ENCODE measurements around the gene HIVEP2. TPM values are rescaled to one million over a fixed set of nuclear protein-coding genes. Genes with fewer than 3 reads are reported as not detected.

Gene HIVEP2
- total and polyA plus RNA-seq, 9 donors: 8.4 to 58.9 (median 32.1) TPM

DNA sequence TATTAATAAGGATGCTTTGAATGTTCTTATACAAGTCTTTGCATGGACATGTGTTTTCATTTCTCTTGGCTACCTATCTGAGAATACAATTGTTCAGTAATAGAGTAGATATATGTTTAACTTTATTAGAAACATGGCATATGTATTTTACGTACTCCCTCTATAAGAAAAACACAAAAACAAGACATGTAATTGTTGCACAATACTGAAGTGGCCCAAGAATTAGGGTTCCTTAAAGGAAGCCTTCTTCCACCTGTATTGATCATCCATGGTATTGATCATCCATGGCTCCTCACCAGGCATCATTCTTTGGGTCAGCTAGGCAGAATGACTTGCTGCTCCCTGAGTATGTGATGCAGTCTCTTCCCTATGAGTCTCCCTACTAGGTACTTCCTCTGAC is 20.2 kb upstream of the HIVEP2 start:
- no peak for TF ChIP-seq EP300 (IDR thresholded peaks at IDR 0.05)
- TF ChIP-seq, protein P1, sequence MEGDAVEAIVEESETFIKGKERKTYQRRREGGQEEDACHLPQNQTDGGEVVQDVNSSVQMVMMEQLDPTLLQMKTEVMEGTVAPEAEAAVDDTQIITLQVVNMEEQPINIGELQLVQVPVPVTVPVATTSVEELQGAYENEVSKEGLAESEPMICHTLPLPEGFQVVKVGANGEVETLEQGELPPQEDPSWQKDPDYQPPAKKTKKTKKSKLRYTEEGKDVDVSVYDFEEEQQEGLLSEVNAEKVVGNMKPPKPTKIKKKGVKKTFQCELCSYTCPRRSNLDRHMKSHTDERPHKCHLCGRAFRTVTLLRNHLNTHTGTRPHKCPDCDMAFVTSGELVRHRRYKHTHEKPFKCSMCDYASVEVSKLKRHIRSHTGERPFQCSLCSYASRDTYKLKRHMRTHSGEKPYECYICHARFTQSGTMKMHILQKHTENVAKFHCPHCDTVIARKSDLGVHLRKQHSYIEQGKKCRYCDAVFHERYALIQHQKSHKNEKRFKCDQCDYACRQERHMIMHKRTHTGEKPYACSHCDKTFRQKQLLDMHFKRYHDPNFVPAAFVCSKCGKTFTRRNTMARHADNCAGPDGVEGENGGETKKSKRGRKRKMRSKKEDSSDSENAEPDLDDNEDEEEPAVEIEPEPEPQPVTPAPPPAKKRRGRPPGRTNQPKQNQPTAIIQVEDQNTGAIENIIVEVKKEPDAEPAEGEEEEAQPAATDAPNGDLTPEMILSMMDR (IDR thresholded peaks at IDR 0.05): no peak
- no peak for TF ChIP-seq POLR2A (IDR thresholded peaks at IDR 0.05)
- H3K4me1 ChIP-seq (ENCODE audit: insufficient read depth): no peaks in the 10 kb centered on the region
- no peak overlapping the region for H3K4me3 ChIP-seq
- no peaks in the 10 kb centered on the region for H3K27me3 ChIP-seq
- 88 to 100% (median 93%) methylated on average over 1 of the region's 1 CpG for WGBS, 3 donors
- no peak overlapping the region for H3K27ac ChIP-seq
- no peaks in the 10 kb centered on the region for H3K9me3 ChIP-seq
- no peaks in the 10 kb centered on the region for H3K36me3 ChIP-seq
- DNase-seq: no peak
- intact Hi-C loops (cut with DNase I): no loop called here

DNA sequence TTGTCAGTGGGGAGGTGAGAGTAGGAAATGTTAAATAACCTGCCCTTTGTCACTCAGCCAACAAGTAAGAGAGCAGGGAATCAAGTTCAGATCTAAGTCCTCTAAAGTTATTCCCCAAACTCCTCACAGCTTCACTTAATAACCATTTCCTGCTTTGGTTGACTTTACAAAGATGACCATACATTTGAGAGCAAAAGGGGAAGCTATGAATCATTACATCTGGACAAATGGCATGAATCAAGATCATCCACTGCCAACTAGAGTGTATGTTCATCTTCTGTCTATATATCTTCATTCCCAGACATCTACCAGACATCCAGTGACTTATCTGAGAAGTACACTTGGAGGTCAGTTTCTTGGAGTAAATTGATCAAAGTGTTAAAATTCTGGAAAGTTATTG is 15.1 kb upstream of the HIVEP2 start:
- TF ChIP-seq EP300 (IDR thresholded peaks at IDR 0.05) (no peak), POLR2A (IDR thresholded peaks at IDR 0.05) (no peak)
- TF ChIP-seq, protein P1 (IDR thresholded peaks at IDR 0.05): no peak
- no peak for DNase-seq
- no peaks in the 10 kb centered on the region for H3K27me3 ChIP-seq
- intact Hi-C loops (cut with DNase I): no loop called here
- no peaks in the 10 kb centered on the region for H3K9me3 ChIP-seq
- H3K27ac ChIP-seq: no peak overlapping the region
- no peak overlapping the region for H3K4me3 ChIP-seq
- no peaks in the 10 kb centered on the region for H3K4me1 ChIP-seq (ENCODE audit: insufficient read depth)
- H3K36me3 ChIP-seq: no peaks in the 10 kb centered on the region

DNA sequence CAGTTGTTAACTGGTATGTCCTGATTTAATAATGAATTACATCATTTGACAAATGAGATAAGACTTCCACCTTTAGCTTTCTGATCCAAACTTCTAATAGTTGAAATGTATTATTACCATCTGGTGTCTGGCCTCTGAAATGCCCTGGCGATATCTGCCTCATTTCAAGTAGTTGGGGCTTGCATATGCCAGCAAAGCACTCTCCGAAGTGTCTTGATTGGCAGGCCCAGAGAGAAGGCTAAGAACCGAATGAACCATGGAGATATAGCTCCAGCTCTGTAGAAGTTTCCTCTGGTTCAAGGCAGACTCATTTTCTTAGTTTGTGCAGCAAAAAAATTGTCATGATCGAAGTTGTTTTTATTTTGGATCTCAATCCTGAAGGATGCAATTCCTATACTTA is 13.4 kb upstream of the HIVEP2 start:
- Histone ChIP-seq H3K36me3 (no peaks in the 10 kb centered on the region), H3K27ac (no peak overlapping the region), H3K27me3 (no peaks in the 10 kb centered on the region), H3K9me3 (no peaks in the 10 kb centered on the region), H3K4me1 (ENCODE audit: insufficient read depth) (no peaks in the 10 kb centered on the region), H3K4me3 (no peak overlapping the region)
- 61 to 80% (median 76%) methylated on average over 4 of the region's 4 CpGs for WGBS, 3 donors
- intact Hi-C loops (cut with DNase I): no loop called here
- DNase-seq: no peak
- TF ChIP-seq, protein P1 (IDR thresholded peaks at IDR 0.05): no peak
- TF ChIP-seq EP300 (IDR thresholded peaks at IDR 0.05) (no peak), POLR2A (IDR thresholded peaks at IDR 0.05) (no peak)

DNA sequence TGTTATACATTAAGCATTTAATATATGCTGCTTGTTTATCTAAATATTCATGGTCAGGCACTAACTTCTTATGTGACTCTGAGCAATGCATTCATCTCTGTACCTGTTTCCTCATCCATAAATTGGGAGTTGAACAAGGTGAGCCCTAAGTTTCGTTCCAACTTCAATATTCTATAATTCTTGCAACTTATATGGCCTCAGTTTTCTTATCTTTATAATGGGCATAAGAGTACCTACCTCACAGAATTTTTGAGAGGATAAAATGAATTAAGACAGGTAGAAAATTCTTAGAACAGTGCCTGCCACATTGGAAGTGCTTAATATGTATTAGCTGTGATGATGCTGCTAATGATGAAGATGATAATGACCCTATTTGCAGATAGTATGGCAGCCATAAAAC is 11.8 kb upstream of the HIVEP2 start:
- 88 to 93% (median 89%) methylated on average over 1 of the region's 1 CpG for WGBS, 3 donors
- no peak for DNase-seq
- H3K9me3 ChIP-seq: no peaks in the 10 kb centered on the region
- TF ChIP-seq, protein P1 (IDR thresholded peaks at IDR 0.05): no peak
- TF ChIP-seq EP300 (IDR thresholded peaks at IDR 0.05) (no peak), POLR2A (IDR thresholded peaks at IDR 0.05) (no peak)
- H3K27ac ChIP-seq: no peak overlapping the region
- H3K36me3 ChIP-seq: no peaks in the 10 kb centered on the region
- intact Hi-C loops (cut with DNase I): no loop called here
- H3K27me3 ChIP-seq: no peaks in the 10 kb centered on the region
- H3K4me3 ChIP-seq: no peak overlapping the region
- no peaks in the 10 kb centered on the region for H3K4me1 ChIP-seq (ENCODE audit: insufficient read depth)

DNA sequence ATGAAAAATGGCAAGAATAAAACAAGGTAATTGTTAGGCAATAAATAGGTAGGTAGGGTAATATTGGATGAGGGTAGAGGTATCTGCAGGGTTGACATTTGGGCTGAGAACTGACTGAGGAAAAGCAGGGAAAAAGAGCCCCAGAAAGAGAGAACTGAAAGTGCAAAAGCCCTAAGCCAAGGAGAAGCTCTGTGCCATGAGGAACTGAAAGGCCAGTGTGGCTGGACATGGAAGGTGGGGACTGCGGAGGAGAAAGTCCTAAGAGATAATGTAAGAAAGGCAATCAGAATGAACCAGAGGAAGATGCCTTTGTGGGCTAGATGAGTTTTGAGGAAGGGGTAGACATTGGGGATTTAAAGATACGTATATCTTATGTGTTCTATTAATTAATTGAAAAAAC is 9.9 kb upstream of the HIVEP2 start:
- intact Hi-C loops (cut with DNase I): no loop called here
- no peaks in the 10 kb centered on the region for H3K27me3 ChIP-seq
- no peaks in the 10 kb centered on the region for H3K4me1 ChIP-seq (ENCODE audit: insufficient read depth)
- H3K4me3 ChIP-seq: no peak overlapping the region
- no peak overlapping the region for H3K27ac ChIP-seq
- TF ChIP-seq POLR2A (IDR thresholded peaks at IDR 0.05): no peak
- TF ChIP-seq, protein P1 (IDR thresholded peaks at IDR 0.05): no peak
- no peak for TF ChIP-seq EP300 (IDR thresholded peaks at IDR 0.05)
- H3K36me3 ChIP-seq: no peaks in the 10 kb centered on the region
- H3K9me3 ChIP-seq: no peaks in the 10 kb centered on the region
- no peak for DNase-seq
- 84 to 93% (median 88%) methylated on average over 2 of the region's 2 CpGs for WGBS, 3 donors
